Activated CD4-positive, alpha-beta T cell treated with anti-CD3 and anti-CD28 coated beads for 36 hours (primary cell): ENCODE data around the gene HOMEZ. TPM values are rescaled to one million over a fixed set of nuclear protein-coding genes. Genes with fewer than 3 reads are reported as not detected.
A peak's percentile ranks its signal among the peaks of the same experiment; 100 is the strongest.

Source experiments
- ATAC-seq: fragments of 200-7000 bp; cut with Tn5 transposase; one replicate; pipeline ENCODE4 v1.10.0; 2021; ENCODE audit warnings: mild to moderate bottlenecking, moderate library complexity
- CTCF ChIA-PET: fragments of 350-600 bp; sonication (Branson Sonifier 250); formaldehyde crosslinking; loops from one replicate; lab custom pipeline; 2021; ENCODE audit warnings: antibody characterized with exemption; lab: Charles Lee
- POLR2A ChIA-PET: fragments of 350-600 bp; sonication (Branson Sonifier 250); formaldehyde crosslinking; loops from one replicate; lab custom pipeline; 2021; ENCODE audit warnings: antibody characterized with exemption, inconsistent platforms; lab: Charles Lee
- DNase-seq: peaks from one replicate; pipeline ENCODE4 v3.0.0-alpha.2; 2020
- H3K27ac Mint-ChIP-seq: one replicate; pipeline ENCODE4 v1.8.0; 2021; ENCODE audit warnings: mixed read lengths
- H3K27me3 Mint-ChIP-seq: one replicate; pipeline ENCODE4 v1.8.0; 2021; ENCODE audit warnings: mixed read lengths
- H3K36me3 Mint-ChIP-seq: one replicate; pipeline ENCODE4 v1.8.0; 2021; ENCODE audit warnings: low read depth, mixed read lengths
- H3K4me1 Mint-ChIP-seq: one replicate; pipeline ENCODE4 v1.8.0; 2021; ENCODE audit warnings: mixed read lengths
- H3K4me3 Mint-ChIP-seq: one replicate; pipeline ENCODE4 v1.8.0; 2021; ENCODE audit warnings: mild to moderate bottlenecking, moderate library complexity, mixed read lengths
- H3K9me3 Mint-ChIP-seq: one replicate; pipeline ENCODE4 v1.8.0; 2021; ENCODE audit warnings: low read depth, mixed read lengths
- intact Hi-C, 2 experiments: fragments of 100-400 bp; cut with DNase I in 1 of 2; cut with micrococcal nuclease in 1 of 2; formaldehyde crosslinking; loops; one replicate each; pipeline versions ENCODE4 v1.14.2 to v1.15.1; 2022 to 2024; cut with DNase I, micrococcal nuclease
- total RNA-seq, 2 experiments: library from RNA; stranded (reverse); gene quantifications; one replicate each; pipeline ENCODE4 v1.2.3, GENCODE V29; 2021

Gene HOMEZ
- total RNA-seq, 2 experiments from 2014 or later, result 13.7 to 17.5 TPM

DNA sequence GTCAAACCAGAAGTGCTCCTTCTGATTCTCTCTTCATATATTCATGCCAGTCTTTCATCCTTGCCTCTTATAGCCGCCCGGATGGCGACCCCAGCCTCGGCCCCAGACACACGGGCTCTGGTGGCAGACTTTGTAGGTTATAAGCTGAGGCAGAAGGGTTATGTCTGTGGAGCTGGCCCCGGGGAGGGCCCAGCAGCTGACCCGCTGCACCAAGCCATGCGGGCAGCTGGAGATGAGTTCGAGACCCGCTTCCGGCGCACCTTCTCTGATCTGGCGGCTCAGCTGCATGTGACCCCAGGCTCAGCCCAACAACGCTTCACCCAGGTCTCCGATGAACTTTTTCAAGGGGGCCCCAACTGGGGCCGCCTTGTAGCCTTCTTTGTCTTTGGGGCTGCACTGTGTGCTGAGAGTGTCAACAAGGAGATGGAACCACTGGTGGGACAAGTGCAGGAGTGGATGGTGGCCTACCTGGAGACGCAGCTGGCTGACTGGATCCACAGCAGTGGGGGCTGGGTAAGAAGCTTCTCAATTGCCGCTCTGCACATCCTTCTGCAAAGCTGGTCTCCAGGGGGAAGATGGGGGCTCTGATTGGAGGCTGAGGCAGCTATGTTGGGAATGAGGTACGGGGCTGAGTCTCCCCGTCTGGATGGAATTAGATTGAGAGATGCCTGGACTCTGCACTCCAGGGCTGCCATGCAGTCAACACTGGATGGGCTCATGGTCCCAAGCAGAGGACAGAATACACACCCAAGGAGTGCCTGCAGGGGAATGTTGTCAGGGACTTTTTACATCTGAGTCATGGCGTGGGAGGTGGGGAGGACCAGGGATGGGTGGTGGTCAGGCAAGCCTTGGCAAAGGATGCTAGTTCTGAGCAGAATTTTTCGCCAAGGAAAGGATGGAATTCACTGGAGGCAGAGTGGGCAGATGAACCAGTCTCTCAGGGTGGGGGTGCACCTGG is 22.0 kb upstream of the HOMEZ start:
- ATAC-seq (no peak), DNase-seq (no peak)
- no peak overlapping the region for H3K27ac Mint-ChIP-seq
- H3K36me3 Mint-ChIP-seq, result no peaks in the 10 kb centered on the region
- CTCF ChIA-PET, result interaction anchor here (0.6 to 1.7 kb wide), 2 partner anchors 13 to 181 kb away, joined by 3 to 7 read pairs; partner anchors contain the start of gene PABPN1
- H3K9me3 Mint-ChIP-seq, result peaks cover 2% of the 10 kb centered on the region
- intact Hi-C loops, result loop anchor here in 1 of 2 experiments (10.0 kb wide), 2 partner anchors 723 to 1853 kb away; partner anchors contain the start of genes CHD8 and DAD1
- H3K27me3 Mint-ChIP-seq, result peaks cover 20% of the 10 kb centered on the region
- POLR2A ChIA-PET, result no interaction called here
- peaks cover 4% of the 10 kb centered on the region for H3K4me1 Mint-ChIP-seq
- H3K4me3 Mint-ChIP-seq, result no peak overlapping the region

DNA sequence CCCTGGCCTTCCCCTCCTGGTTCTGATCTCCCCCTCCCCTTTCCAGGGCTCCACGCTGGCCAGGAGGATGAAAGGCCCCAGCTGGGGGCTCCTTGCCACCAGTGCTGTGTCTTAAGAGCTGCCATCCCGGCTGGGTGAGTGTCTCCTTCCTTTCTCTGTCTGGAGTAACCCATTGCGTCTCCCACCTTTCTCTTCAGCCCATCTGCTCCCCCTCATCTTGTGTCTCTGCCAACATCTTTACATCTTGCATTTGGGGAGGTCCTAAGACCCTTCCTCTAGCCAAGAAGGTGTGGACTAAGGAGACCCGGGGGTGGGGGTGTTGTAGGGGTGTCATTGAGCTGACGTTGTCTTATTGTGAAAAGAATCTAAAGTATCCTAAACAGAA is 21.2 kb upstream of the HOMEZ start:
- DNase-seq, result no peak
- intact Hi-C loops, result loop anchor here in 1 of 2 experiments (10.0 kb wide), 2 partner anchors 722 to 1852 kb away; partner anchors contain the start of genes CHD8 and DAD1
- peaks cover 2% of the 10 kb centered on the region for H3K9me3 Mint-ChIP-seq
- H3K4me3 Mint-ChIP-seq, result no peak overlapping the region
- no peak overlapping the region for H3K27ac Mint-ChIP-seq
- peaks cover 4% of the 10 kb centered on the region for H3K4me1 Mint-ChIP-seq
- H3K36me3 Mint-ChIP-seq, result no peaks in the 10 kb centered on the region
- peaks cover 20% of the 10 kb centered on the region for H3K27me3 Mint-ChIP-seq
- no peak for ATAC-seq
- ChIA-PET CTCF (interaction anchor here (0.6 to 1.7 kb wide), 2 partner anchors 14 to 181 kb away, joined by 3 to 7 read pairs; partner anchors contain the start of gene PABPN1), POLR2A (no interaction called here)

DNA sequence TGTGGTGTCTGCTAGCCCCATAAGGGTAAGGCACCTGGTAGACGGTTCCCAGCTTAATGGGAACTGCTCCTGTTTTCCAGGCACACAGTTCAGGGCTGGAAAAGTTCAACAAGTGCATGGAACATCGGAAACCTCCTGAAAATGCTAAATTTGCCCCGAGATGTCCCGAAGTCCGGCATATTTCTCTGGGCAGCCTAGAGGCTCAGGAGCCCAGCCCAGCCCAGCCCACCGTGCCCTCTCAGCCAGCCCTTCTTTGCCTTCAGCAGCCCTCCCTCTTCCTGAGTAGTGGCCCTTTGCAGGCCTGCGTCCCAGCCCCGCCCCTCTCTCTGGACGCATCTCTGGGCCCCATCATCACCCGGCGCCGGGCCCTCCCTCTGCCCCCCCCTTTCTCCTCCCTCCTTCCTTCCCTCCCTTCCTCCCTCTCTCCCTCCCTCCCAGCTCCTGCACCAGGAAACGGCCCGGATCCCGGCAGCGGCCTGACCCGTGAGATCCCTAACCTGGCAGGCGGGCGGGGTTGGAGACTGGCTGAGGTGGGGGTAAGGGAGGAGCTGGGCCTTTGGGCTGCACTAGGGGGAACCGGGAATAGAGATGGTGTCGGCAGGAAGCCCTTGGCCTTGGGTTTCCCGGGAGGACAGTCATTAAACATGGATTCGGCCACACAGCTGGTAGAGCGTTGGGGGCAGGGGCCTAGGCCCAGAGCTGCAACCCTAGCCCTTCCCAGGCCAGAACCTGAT is 20.6 kb upstream of the HOMEZ start, which contains the start of gene BCL2L2:
BCL2L2 (plus strand) TSS at position 422 of the 734 bp plus-strand sequence. CDS start 935 bp downstream, outside the sequence.
- H3K36me3 Mint-ChIP-seq, result no peaks in the 10 kb centered on the region
- peaks cover 2% of the 10 kb centered on the region for H3K9me3 Mint-ChIP-seq
- H3K27me3 Mint-ChIP-seq, result peaks cover 20% of the 10 kb centered on the region
- CTCF ChIA-PET, result interaction anchor here (0.5 to 12.8 kb wide), 3 partner anchors 14 to 55 kb away, joined by 4 to 173 read pairs (median 7); partner anchors contain the start of gene PABPN1
- ATAC-seq, result no peak
- peak; percentile 40 for DNase-seq
- H3K4me1 Mint-ChIP-seq, result peaks cover 4% of the 10 kb centered on the region
- H3K27ac Mint-ChIP-seq, result no peak within 1 kb of the TSS
- intact Hi-C loops, result loop anchor here in 1 of 2 experiments (10.0 kb wide), 2 partner anchors 722 to 1852 kb away; partner anchors contain the start of genes CHD8 and DAD1
- no peak within 1 kb of the TSS for H3K4me3 Mint-ChIP-seq
- POLR2A ChIA-PET, result no interaction called here

DNA sequence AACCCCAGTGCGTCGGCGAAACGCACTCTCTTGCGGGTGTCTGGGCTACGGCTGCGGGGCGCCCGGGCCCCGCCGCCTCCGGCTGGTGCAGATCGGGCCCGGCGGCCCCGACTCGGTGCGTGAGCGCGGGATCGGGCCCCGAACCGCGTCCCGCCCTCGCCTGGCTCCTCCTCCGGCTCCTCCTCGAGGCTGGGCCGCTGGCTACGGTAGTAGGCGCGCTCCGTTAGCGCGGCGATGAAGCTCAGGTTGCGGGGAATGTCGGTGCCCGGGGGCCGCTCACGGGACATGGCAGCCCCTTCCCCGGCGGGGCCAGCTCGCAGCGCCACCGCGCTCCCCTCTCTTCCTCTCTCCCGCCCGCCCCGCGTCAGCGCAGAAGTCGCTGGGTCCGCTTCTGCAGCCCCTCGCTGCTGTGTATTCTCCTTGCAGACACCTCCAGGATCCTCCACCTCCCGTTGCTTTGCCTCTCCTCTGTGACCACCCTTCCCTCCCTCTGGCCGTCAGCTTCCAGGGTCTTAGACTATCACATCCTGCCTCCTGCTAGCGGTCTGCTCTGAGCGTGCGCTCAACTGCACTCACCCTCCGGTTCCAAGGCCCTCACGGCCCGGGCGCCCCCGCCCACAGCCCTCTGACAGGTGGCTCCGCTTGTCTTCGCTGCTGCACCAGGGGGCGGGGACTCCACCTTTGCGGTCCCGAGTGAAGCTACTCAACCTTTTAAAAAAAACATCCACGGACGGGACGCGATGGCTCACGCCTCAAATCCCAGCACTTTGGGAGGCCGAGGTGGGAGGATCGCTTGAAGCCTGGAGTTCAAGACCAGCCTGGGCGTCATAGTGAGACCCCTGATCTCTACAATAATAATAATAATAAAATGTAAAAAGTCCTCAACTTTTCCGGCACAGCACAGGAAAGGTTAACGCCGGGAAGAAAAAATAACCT is 16.6 kb upstream of the HOMEZ start, which contains the start of gene PPP1R3E:
PPP1R3E (minus strand) TSS at position 570 of the 936 bp plus-strand sequence; CDS start at position 287, 283 bp downstream.
- H3K36me3 Mint-ChIP-seq, result peaks cover 13% of the 10 kb centered on the region
- ChIA-PET CTCF (interaction anchor here (0.6 to 12.8 kb wide), 15 partner anchors 10 to 359 kb away, joined by 3 to 173 read pairs (median 4); partner anchors contain the start of genes ACIN1, AP1G2, C14orf119 and HOMEZ), POLR2A (interaction anchor here (0.7 to 5.3 kb wide), 5 partner anchors 19 to 373 kb away, joined by 3 to 93 read pairs (median 11); partner anchors contain the start of genes ACIN1, C14orf119, PABPN1 and PRMT5)
- peak; percentile 36 for ATAC-seq
- peaks cover 2% of the 10 kb centered on the region for H3K9me3 Mint-ChIP-seq
- peak within 1 kb of the TSS; percentile 100 for H3K4me3 Mint-ChIP-seq
- peaks cover 18% of the 10 kb centered on the region for H3K4me1 Mint-ChIP-seq
- H3K27ac Mint-ChIP-seq, result peak within 1 kb of the TSS; percentile 99
- H3K27me3 Mint-ChIP-seq, result peaks cover 18% of the 10 kb centered on the region
- intact Hi-C loops, result loop anchor here (1.0 to 10.0 kb wide), 8 partner anchors 230 to 1848 kb away; partner anchors contain the start of genes CHD8 (in 1 of the 2), DAD1 (in 1 of the 2), HAUS4 (in 1 of the 2) and MRPL52 (in 1 of the 2)
- peak; percentile 96 for DNase-seq

DNA sequence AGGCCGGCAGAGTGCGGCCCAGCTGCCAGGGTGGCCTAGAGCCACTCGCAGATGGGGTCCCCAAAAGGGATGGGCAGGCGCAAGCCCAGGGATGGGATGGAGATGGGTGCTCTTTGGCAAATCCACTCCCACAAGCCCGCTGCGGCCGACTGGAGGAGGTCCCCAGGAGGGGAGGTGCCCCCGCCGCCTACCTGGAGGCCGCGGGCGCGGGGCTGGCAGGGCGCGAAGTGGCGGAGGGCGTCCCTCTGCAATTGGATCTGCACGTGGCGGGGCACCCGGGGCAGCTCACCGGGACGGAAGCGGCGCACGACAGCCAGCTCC is 16.0 kb upstream of the HOMEZ start:
- intact Hi-C loops, result loop anchor here (1.0 to 10.0 kb wide), 21 partner anchors 16 to 1847 kb away; partner anchors contain the start of genes HOMEZ (in 2 of the 2), PABPN1 (in 2 of the 2), ACIN1 (in 1 of the 2) and C14orf119 (in 1 of the 2)
- POLR2A ChIA-PET, result interaction anchor here (1.5 to 5.3 kb wide), 3 partner anchors 19 to 207 kb away, joined by 11 to 93 read pairs (median 17); partner anchors contain the start of genes ACIN1, C14orf119 and PABPN1

DNA sequence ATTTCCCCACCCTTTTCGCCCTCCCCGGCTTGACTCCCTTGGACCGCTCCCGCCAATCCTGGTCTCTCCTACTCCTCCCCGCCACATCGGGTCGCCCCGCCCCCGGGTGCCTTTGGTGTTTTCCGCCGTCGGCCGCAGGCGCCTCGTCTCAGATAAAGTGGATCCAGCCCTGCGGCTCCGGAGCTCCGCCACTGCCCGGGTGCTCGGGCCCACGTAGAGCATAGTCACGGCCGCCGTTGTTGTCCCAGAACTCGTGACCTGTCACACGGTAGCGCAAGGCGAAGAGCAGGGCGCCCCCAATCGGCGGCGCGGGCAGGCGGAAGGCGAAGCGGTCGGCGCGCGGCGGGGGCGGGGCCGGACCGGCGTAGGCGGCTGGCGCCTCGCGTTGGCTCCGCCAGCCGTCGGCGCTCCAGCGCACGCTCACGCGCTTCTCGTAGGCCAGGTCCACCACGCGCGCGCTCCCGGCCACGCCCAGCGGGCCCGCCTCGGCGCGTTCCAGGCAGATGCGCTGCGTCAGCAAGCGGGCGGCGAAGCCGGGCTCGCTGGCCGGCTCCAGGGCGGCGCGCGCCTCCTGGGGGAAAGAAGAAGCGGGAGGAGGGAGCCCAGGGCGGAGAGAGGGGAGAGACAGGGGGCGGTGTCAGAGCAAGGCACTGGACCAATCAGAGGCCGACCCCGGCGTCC is 15.5 kb upstream of the HOMEZ start:
- ChIA-PET CTCF (interaction anchor here (0.6 to 12.8 kb wide), 14 partner anchors 11 to 860 kb away, joined by 3 to 173 read pairs (median 4); partner anchors contain the start of genes ACIN1, C14orf119, HOMEZ and IRF9), POLR2A (interaction anchor here (1.5 to 5.3 kb wide), 4 partner anchors 15 to 206 kb away, joined by 10 to 93 read pairs (median 14); partner anchors contain the start of genes ACIN1, C14orf119, HOMEZ and PABPN1)
- H3K4me3 Mint-ChIP-seq, result peak overlapping the region; percentile 100
- ATAC-seq, result peak; percentile 84
- H3K36me3 Mint-ChIP-seq, result peaks cover 19% of the 10 kb centered on the region
- intact Hi-C loops, result loop anchor here (1.0 to 10.0 kb wide), 20 partner anchors 15 to 1847 kb away; partner anchors contain the start of genes HOMEZ (in 2 of the 2), PABPN1 (in 2 of the 2), ACIN1 (in 1 of the 2) and C14orf119 (in 1 of the 2)
- H3K4me1 Mint-ChIP-seq, result peaks cover 18% of the 10 kb centered on the region
- H3K9me3 Mint-ChIP-seq, result peaks cover 2% of the 10 kb centered on the region
- peak overlapping the region; percentile 94 for H3K27ac Mint-ChIP-seq
- H3K27me3 Mint-ChIP-seq, result peaks cover 10% of the 10 kb centered on the region
- peak; percentile 99 for DNase-seq

More for the DNA sequence above, 16.0 kb upstream of the HOMEZ start:
- peaks cover 14% of the 10 kb centered on the region for H3K36me3 Mint-ChIP-seq
- H3K27me3 Mint-ChIP-seq, result peaks cover 12% of the 10 kb centered on the region
- H3K27ac Mint-ChIP-seq, result peak overlapping the region; percentile 94
- CTCF ChIA-PET, result interaction anchor here (0.6 to 12.8 kb wide), 13 partner anchors 11 to 860 kb away, joined by 3 to 173 read pairs (median 4); partner anchors contain the start of genes ACIN1, C14orf119, HOMEZ and IRF9
- peaks cover 2% of the 10 kb centered on the region for H3K9me3 Mint-ChIP-seq
- H3K4me1 Mint-ChIP-seq, result peaks cover 18% of the 10 kb centered on the region
- DNase-seq (no peak), ATAC-seq (peak; percentile 17)
- peak overlapping the region; percentile 100 for H3K4me3 Mint-ChIP-seq

DNA sequence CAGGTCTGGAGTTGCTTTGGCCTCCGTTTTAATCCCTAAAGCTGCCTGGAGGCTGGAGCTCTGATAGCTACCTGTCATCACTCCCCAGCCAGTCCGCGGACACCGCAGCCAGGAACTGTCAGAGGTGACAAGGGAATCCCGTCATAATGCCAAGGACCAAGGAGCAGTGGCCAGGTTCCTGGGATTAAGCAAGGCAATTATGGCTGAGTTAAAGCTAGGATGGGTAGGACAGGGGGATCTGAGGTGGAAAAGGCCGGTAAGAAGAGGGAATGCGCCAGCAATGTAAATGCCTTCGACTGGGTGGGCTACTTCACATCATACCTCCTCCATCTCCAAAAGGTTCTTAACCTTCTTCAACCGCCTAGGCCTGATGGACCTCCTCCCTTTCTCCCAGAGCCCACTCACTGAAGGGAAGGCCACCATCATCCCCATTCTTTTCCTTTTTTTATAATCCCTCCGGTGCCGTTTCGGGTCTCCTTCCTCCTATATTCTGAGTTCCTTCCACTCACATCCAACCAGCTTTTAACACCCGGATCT is 14.8 kb upstream of the HOMEZ start:
- ChIA-PET CTCF (interaction anchor here (0.6 to 12.8 kb wide), 17 partner anchors 10 to 306 kb away, joined by 3 to 173 read pairs (median 4); partner anchors contain the start of genes ACIN1, C14orf119, HOMEZ and PABPN1), POLR2A (interaction anchor here (0.6 to 5.3 kb wide), 4 partner anchors 15 to 206 kb away, joined by 5 to 93 read pairs (median 14); partner anchors contain the start of genes ACIN1, C14orf119, HOMEZ and PABPN1)
- peaks cover 19% of the 10 kb centered on the region for H3K36me3 Mint-ChIP-seq
- DNase-seq (peak; percentile 48), ATAC-seq (no peak)
- H3K27ac Mint-ChIP-seq, result peak overlapping the region; percentile 93
- H3K4me3 Mint-ChIP-seq, result peak overlapping the region; percentile 100
- intact Hi-C loops, result loop anchor here (1.0 to 10.0 kb wide), 20 partner anchors 14 to 1846 kb away; partner anchors contain the start of genes HOMEZ (in 2 of the 2), PABPN1 (in 2 of the 2), ACIN1 (in 1 of the 2) and C14orf119 (in 1 of the 2)
- H3K4me1 Mint-ChIP-seq, result peaks cover 18% of the 10 kb centered on the region
- peaks cover 4% of the 10 kb centered on the region for H3K27me3 Mint-ChIP-seq
- peaks cover 2% of the 10 kb centered on the region for H3K9me3 Mint-ChIP-seq

DNA sequence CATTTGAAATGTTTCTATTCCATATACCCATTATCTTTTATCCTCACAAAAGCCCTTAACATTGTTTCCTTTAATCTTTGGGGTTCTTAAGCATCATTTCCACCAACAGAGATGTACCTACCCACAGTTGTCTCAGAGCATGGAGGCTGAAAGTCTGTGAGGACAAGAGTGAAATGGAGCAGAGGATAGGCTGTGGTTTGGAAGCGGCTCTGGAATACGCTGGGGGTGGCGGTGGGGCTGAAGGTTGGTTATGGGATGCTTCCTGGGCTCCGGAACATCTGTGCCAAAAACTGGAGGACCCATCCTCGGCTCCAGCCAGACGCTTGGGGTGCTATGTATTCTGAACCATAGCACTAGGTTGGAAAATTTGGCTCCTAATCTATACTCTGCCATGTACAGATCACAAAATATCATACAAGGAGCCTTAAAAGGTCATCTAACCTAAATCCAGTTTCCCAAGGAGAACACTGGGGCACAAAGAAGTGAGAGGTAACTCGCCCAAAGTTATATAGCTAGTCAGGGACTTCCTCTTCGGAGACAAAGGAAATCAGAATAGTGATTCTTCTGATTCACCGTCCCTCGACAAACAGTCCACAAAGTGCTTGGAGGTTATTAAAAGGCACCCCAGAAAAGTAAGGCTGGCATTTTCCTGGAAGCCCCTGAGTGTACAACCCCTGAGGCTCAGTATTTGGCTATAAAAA is 14.2 kb upstream of the HOMEZ start:
- Mint-ChIP-seq H3K9me3 (peaks cover 2% of the 10 kb centered on the region), H3K4me3 (peak overlapping the region; percentile 100), H3K27ac (peak overlapping the region; percentile 93), H3K36me3 (peaks cover 19% of the 10 kb centered on the region), H3K27me3 (peaks cover 4% of the 10 kb centered on the region), H3K4me1 (peaks cover 22% of the 10 kb centered on the region)
- intact Hi-C loops, result loop anchor here (2.0 to 10.0 kb wide), 9 partner anchors 179 to 1845 kb away; partner anchors contain the start of genes CHD8 (in 1 of the 2), DAD1 (in 1 of the 2), EMC9 (in 1 of the 2) and HAUS4 (in 1 of the 2)
- ChIA-PET CTCF (interaction anchor here (0.6 to 12.8 kb wide), 13 partner anchors 9 to 305 kb away, joined by 3 to 173 read pairs (median 5); partner anchors contain the start of genes ACIN1, C14orf119, HOMEZ and PABPN1), POLR2A (interaction anchor here (0.6 to 5.3 kb wide), 4 partner anchors 14 to 205 kb away, joined by 5 to 93 read pairs (median 14); partner anchors contain the start of genes ACIN1, C14orf119, HOMEZ and PABPN1)
- ATAC-seq (no peak), DNase-seq (no peak)
